IMR-90 (cell line): ENCODE results near the gene NDUFA7. TPM values are rescaled to one million over a fixed set of nuclear protein-coding genes. Genes with fewer than 3 reads are reported as not detected.

Source experiments
- ATAC-seq: fragments of 200-7000 bp; cut with Tn5 transposase; 2 replicates; pipeline ENCODE4 v1.9.1; 2020; ENCODE audit warnings: low read depth, mild to moderate bottlenecking, moderate library complexity
- BruUV-seq: library from RNA; stranded (reverse); fragments of 400-500 nt; replicated peaks from 2 replicates; lab custom pipeline; 2021; lab: Mats Ljungman, UMichigan
- CTCF ChIA-PET: fragments of 300-600 bp; formaldehyde crosslinking; extraction: SDS; loops from one replicate; lab custom pipeline; 2021; ENCODE audit warnings: antibody characterized with exemption; lab: Yijun Ruan, JAX
- POLR2A ChIA-PET: fragments of 300-600 bp; sonication (Branson Sonifier 250); formaldehyde crosslinking; loops from one replicate; lab custom pipeline; 2022; ENCODE audit warnings: antibody characterized with exemption; ENCODE audit not compliant: unreplicated experiment; lab: Charles Lee
- DNase-seq: peaks from one replicate; pipeline ENCODE4 v3.0.0; 2013
- H2AFZ ChIP-seq: replicated peaks from 2 replicates; pipeline ENCODE3; 2013; ENCODE audit warnings: low read length, mild to moderate bottlenecking; ENCODE audit not compliant: poor library complexity
- H2AK5ac ChIP-seq: 2 replicates; pipeline ENCODE4 v1.6.1; 2013; ENCODE audit warnings: low read depth, low read length, inconsistent platforms
- H2AK9ac ChIP-seq: replicated peaks from 2 replicates; pipeline ENCODE3; 2013; ENCODE audit warnings: mild to moderate bottlenecking, low read depth, low read length, moderate library complexity; ENCODE audit not compliant: poor library complexity
- H2BK120ac ChIP-seq: 2 replicates; pipeline ENCODE4 v1.6.1; 2013; ENCODE audit warnings: low read depth, low read length, inconsistent platforms
- H2BK15ac ChIP-seq: 3 replicates; pipeline ENCODE4 v1.6.1; 2013; ENCODE audit warnings: low read depth, low read length, inconsistent platforms
- H2BK20ac ChIP-seq: 2 replicates; pipeline ENCODE4 v1.6.1; 2013; ENCODE audit warnings: low read depth, mild to moderate bottlenecking, inconsistent platforms, low read length, moderate library complexity
- H2BK5ac ChIP-seq: 2 replicates; pipeline ENCODE4 v1.6.1; 2013; ENCODE audit warnings: mild to moderate bottlenecking, low read depth, low read length, inconsistent platforms; ENCODE audit not compliant: poor library complexity, severe bottlenecking
- H3K14ac ChIP-seq: replicated peaks from 2 replicates; pipeline ENCODE4 v1.6.1; 2013; ENCODE audit warnings: low read depth, low read length, inconsistent platforms
- H3K18ac ChIP-seq: 2 replicates; pipeline ENCODE4 v1.6.1; 2013; ENCODE audit warnings: low read depth, low read length, control low read depth
- H3K23ac ChIP-seq: 2 replicates; pipeline ENCODE4 v1.6.1; 2013; ENCODE audit warnings: low read depth, low read length, inconsistent platforms
- H3K27ac ChIP-seq: 2 replicates; pipeline ENCODE4 v1.5.1; 2013; ENCODE audit warnings: mild to moderate bottlenecking, control low read depth, low read length; ENCODE audit not compliant: insufficient read depth
- H3K27me3 ChIP-seq: 2 replicates; pipeline ENCODE4 v1.6.1; 2013; ENCODE audit warnings: low read length; ENCODE audit not compliant: control insufficient read depth, insufficient read depth
- H3K36me3 ChIP-seq: 2 replicates; pipeline ENCODE4 v1.6.1; 2013; ENCODE audit warnings: low read length, mixed read lengths; ENCODE audit not compliant: control insufficient read depth, insufficient read depth
- H3K4ac ChIP-seq: 2 replicates; pipeline ENCODE4 v1.6.1; 2013; ENCODE audit warnings: low read depth, low read length, inconsistent platforms
- H3K4me1 ChIP-seq: 2 replicates; pipeline ENCODE4 v1.6.1; 2013; ENCODE audit warnings: low read length, mixed read lengths; ENCODE audit not compliant: control insufficient read depth, insufficient read depth
- H3K4me2 ChIP-seq: 2 replicates; pipeline ENCODE4 v1.6.1; 2013; ENCODE audit warnings: low read depth, mild to moderate bottlenecking, control low read depth, low read length, moderate library complexity
- H3K4me3 ChIP-seq: 2 replicates; pipeline ENCODE4 v1.5.1; 2013; ENCODE audit warnings: low read depth, mild to moderate bottlenecking, control low read depth, low read length, moderate library complexity; ENCODE audit not compliant: insufficient read depth
- H3K56ac ChIP-seq: 2 replicates; pipeline ENCODE4 v1.6.1; 2013; ENCODE audit warnings: low read length, inconsistent platforms; ENCODE audit not compliant: insufficient read depth; ENCODE audit errors: extremely low read depth
- H3K79me1 ChIP-seq, 2 experiments: 2 replicates each; pipeline ENCODE4 v1.6.1; 2013; ENCODE audit warnings: low read length in 2 of 2, inconsistent platforms in 1 of 2, low read depth in 1 of 2
- H3K9ac ChIP-seq: 2 replicates; pipeline ENCODE4 v1.6.1; 2013; ENCODE audit warnings: low read depth, low read length, control low read depth
- H3K9me1 ChIP-seq: 2 replicates; pipeline ENCODE4 v1.6.1; 2013; ENCODE audit warnings: low read length, inconsistent platforms; ENCODE audit not compliant: insufficient read depth
- H3K9me3 ChIP-seq: 2 replicates; pipeline ENCODE4 v1.6.1; 2013; ENCODE audit warnings: low read length; ENCODE audit not compliant: control insufficient read depth, insufficient read depth
- H4K20me1 ChIP-seq: 2 replicates; pipeline ENCODE4 v1.6.1; 2013; ENCODE audit warnings: low read length, inconsistent platforms; ENCODE audit not compliant: insufficient read depth
- H4K5ac ChIP-seq: 2 replicates; pipeline ENCODE4 v1.6.1; 2013; ENCODE audit warnings: mild to moderate bottlenecking, low read depth, low read length, control low read depth
- H4K8ac ChIP-seq, 2 experiments: 2 replicates each; pipeline ENCODE4 v1.6.1; 2013; ENCODE audit warnings: low read depth in 2 of 2, low read length in 2 of 2, control low read depth in 1 of 2, inconsistent platforms in 1 of 2
- H4K91ac ChIP-seq: 2 replicates; pipeline ENCODE4 v1.6.1; 2013; ENCODE audit warnings: low read depth, low read length, inconsistent platforms; ENCODE audit not compliant: insufficient read depth
- CEBPB ChIP-seq: IDR thresholded peaks from 2 replicates; pipeline ENCODE4 v1.6.1; 2012; ENCODE audit warnings: low read depth, low read length, improper control_type of control experiment
- MAZ ChIP-seq: IDR thresholded peaks from 2 replicates; pipeline ENCODE4 v1.6.1; 2012; ENCODE audit warnings: low read depth, mild to moderate bottlenecking, low read length, improper control_type of control experiment, moderate library complexity, borderline replicate concordance
- POLR2A ChIP-seq: IDR thresholded peaks from 2 replicates; pipeline ENCODE4 v1.6.1; 2012; ENCODE audit warnings: mild to moderate bottlenecking, low read depth, low read length
- RAD21 ChIP-seq: IDR thresholded peaks from 2 replicates; pipeline ENCODE4 v1.6.1; 2012; ENCODE audit warnings: low read length, improper control_type of control experiment
- WGBS, 2 experiments: methylation state at CpG; one replicate each; pipeline versions ENCODE4 v1.1.5 to v1.1.7; 2013; ENCODE audit warnings: missing lambda C conversion rate in 2 of 2; ENCODE audit not compliant: insufficient read length in 1 of 2; ENCODE audit errors: extremely low coverage in 2 of 2; 5-methylcytosine and 5-hydroxymethylcytosine counted together
- dilution Hi-C: fragments of 300-500 bp; cut with HindIII; formaldehyde crosslinking; loops from one replicate; pipeline ENCODE4 v1.14.3; 2018; ENCODE audit warnings: low sequenced_read_pairs; ENCODE audit not compliant: unreplicated experiment
- in situ Hi-C: fragments of 300-500 bp; cut with MboI; formaldehyde crosslinking; loops from 3 replicates; pipeline ENCODE4 v1.14.3; 2019; ENCODE audit warnings: low sequenced_read_pairs, inconsistent platforms, mixed read lengths
- intact Hi-C: fragments of 100-400 bp; cut with micrococcal nuclease; formaldehyde crosslinking; loops from 2 replicates; pipeline ENCODE4 v1.10.0; 2022
- polyA plus RNA-seq, 3 experiments: library from polyadenylated mRNA; depleted of rRNA; stranded (reverse); fragments of >200 nt; gene quantifications; 2 replicates each; pipeline ENCODE4 v1.2.3, GENCODE V29; 2012; ENCODE audit warnings: low replicate concordance in 1 of 3
- total RNA-seq: library from RNA; depleted of rRNA; stranded (reverse); fragments of >200 nt; gene quantifications from 2 replicates; pipeline ENCODE4 v1.2.3, GENCODE V29; 2012
- TF ChIP-seq, protein P1 (sequence below): conservative IDR thresholded peaks from 2 replicates; pipeline ENCODE4 v1.5.1; 2012; ENCODE audit warnings: mild to moderate bottlenecking, low read depth, low read length, improper control_type of control experiment

NDUFA7 gene
- total and polyA plus RNA-seq, 2 of the 4 experiments (the other 2 are of a cell fraction) = 20.6 to 50.7 TPM

DNA sequence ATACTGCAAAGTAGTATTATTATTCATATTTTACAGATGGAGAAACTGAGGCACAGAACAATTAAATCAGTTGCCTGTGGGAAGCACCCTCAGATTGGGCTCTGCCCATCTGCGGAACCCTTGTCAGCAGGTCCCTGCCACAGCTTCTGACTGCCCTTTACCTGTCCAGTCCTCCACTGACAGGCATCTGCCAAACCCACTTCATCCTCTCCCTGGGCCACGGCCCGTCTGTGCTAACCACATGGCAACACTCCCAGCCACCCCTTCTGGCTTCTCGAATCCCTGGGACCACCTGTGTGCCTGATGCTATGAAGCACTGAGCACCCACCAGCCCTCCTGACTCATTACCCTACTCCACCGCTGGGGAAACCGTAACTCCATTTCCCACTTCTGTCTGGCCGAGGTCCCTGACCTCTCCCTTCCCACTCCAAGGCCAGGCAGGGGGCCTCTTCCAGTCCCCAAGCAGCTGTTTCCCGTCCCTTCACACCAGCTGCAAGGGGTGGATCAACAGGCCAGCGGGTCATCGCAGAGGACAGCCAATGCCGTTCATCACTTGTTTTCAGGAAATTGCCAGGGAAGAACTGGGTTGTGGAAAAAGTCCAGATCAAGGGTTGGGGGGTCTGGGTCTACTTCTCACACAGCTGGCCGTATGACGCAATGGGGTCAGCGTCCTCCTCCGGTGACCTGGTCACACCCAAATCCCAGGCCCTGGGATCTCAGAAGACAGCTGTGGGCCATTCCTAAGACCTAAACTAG lies 19.3 kb upstream of the NDUFA7 start:
- Histone ChIP-seq H3K4ac (no peak overlapping the region), H3K18ac (no peak overlapping the region), H2BK120ac (no peak overlapping the region), H3K79me1 (no peaks in the 10 kb centered on the region), H2AFZ (peak overlapping the region; percentile 81), H4K20me1 (no peaks in the 10 kb centered on the region), H2AK5ac (no peak overlapping the region), H2BK5ac (no peak overlapping the region), H3K27ac (no peak overlapping the region), H3K23ac (no peak overlapping the region), H4K8ac (no peak overlapping the region), H2BK15ac (no peak overlapping the region), H3K4me3 (no peak overlapping the region), H3K9me3 (no peaks in the 10 kb centered on the region), H3K14ac (no peak overlapping the region), H3K4me2 (no peak overlapping the region), H3K9me1 (no peaks in the 10 kb centered on the region), H2AK9ac (no peak overlapping the region), H2BK20ac (no peak overlapping the region), H4K91ac (no peak overlapping the region), H3K4me1 (peaks cover 4% of the 10 kb centered on the region; the same call in 1 of the 2 replicates), H3K36me3 (no peaks in the 10 kb centered on the region), H3K27me3 (peaks cover 26% of the 10 kb centered on the region), H3K9ac (no peak overlapping the region), H4K5ac (no peak overlapping the region), H3K56ac (no peak overlapping the region)
- no TSS peak for BruUV-seq
- CTCF ChIA-PET = interaction anchor here (0.6 kb wide), 2 partner anchors 13 to 73 kb away, joined by 3 to 7 read pairs; no protein-coding TSS in a partner anchor
- intact Hi-C loops (no loop called here), in situ Hi-C loops (loop anchor here (5.0 kb wide), 1 partner anchor 232 kb away; no protein-coding TSS in a partner anchor), dilution Hi-C loops (no loop called here)
- TF ChIP-seq RAD21 (no peak), MAZ (no peak), CEBPB (0 out of 2 replicates have a peak, but pooled peaks have one; percentile 26), POLR2A (no peak)
- TF ChIP-seq, protein P1, sequence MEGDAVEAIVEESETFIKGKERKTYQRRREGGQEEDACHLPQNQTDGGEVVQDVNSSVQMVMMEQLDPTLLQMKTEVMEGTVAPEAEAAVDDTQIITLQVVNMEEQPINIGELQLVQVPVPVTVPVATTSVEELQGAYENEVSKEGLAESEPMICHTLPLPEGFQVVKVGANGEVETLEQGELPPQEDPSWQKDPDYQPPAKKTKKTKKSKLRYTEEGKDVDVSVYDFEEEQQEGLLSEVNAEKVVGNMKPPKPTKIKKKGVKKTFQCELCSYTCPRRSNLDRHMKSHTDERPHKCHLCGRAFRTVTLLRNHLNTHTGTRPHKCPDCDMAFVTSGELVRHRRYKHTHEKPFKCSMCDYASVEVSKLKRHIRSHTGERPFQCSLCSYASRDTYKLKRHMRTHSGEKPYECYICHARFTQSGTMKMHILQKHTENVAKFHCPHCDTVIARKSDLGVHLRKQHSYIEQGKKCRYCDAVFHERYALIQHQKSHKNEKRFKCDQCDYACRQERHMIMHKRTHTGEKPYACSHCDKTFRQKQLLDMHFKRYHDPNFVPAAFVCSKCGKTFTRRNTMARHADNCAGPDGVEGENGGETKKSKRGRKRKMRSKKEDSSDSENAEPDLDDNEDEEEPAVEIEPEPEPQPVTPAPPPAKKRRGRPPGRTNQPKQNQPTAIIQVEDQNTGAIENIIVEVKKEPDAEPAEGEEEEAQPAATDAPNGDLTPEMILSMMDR = 0 out of 2 replicates have a peak, but pooled peaks have one; percentile 13
- DNase-seq (no peak), ATAC-seq (peak; percentile 15)
- WGBS, 2 experiments = 8% methylated on average over 10 of the region's 15 CpGs; no CpG with 5 or more reads in 1 of the 2 experiments
- POLR2A ChIA-PET = no interaction called here
